Breast epithelium (tissue), 4 donors: ENCODE results near the gene TEAD1. TPM values are rescaled to one million over a fixed set of nuclear protein-coding genes. Genes with fewer than 3 reads are reported as not detected.

ENCODE experiments used
- DNase-seq, 2 donors: peaks; one replicate each; pipeline ENCODE4 v3.0.0-alpha.2; 2019; ENCODE audit warnings: low spot score in 2 of 2
- H3K27ac ChIP-seq, 2 donors: fragments of 200-600 bp; sonication (generic) in 1 of 2; one replicate each; pipeline ENCODE4 v1.5.1; 2016 to 2019; ENCODE audit warnings: mild to moderate bottlenecking in 1 of 2
- H3K27me3 ChIP-seq, 2 donors: fragments of 200-600 bp; sonication (generic) in 1 of 2; one replicate each; pipeline versions ENCODE4 v1.5.1 to v1.6.0; 2017 to 2019; ENCODE audit warnings: control low read depth in 1 of 2, mild to moderate bottlenecking in 1 of 2
- H3K36me3 ChIP-seq: fragments of 200-600 bp; one replicate; pipeline ENCODE4 v1.5.1; 2019
- H3K4me1 ChIP-seq, 2 donors: fragments of 200-600 bp; sonication (generic); one replicate each; pipeline ENCODE4 v1.5.1; 2016 to 2019; ENCODE audit warnings: control low read depth in 1 of 2
- H3K4me3 ChIP-seq, 3 donors: fragments of 200-600 bp; sonication (generic); 1 replicate in 2 of 3; 2 replicates in 1 of 3; pipeline ENCODE4 v1.5.1; 2016 to 2019; ENCODE audit warnings: mild to moderate bottlenecking in 3 of 3, moderate library complexity in 2 of 3
- H3K9me3 ChIP-seq, 2 donors: fragments of 200-600 bp; sonication (generic) in 1 of 2; one replicate each; pipeline ENCODE4 v1.5.1; 2016 to 2019; ENCODE audit warnings: control low read depth in 1 of 2
- POLR2A ChIP-seq: fragments of 450-650 bp; IDR thresholded peaks from one replicate; pipeline ENCODE4 v1.6.1; 2016; ENCODE audit warnings: antibody characterized with exemption, mild to moderate bottlenecking, moderate library complexity
- POLR2AphosphoS5 ChIP-seq, 3 donors: sonication (generic); formaldehyde crosslinking; IDR thresholded peaks; one replicate each; pipeline ENCODE4 v1.6.1; 2017; ENCODE audit warnings: antibody characterized with exemption in 3 of 3
- intact Hi-C: fragments of 100-400 bp; cut with DNase I; formaldehyde crosslinking; loops from one replicate; pipeline ENCODE4 v1.15.1; 2023; ENCODE audit warnings: low total_unique reads
- total RNA-seq, 3 donors: library from RNA; depleted of rRNA; stranded (reverse); fragments of >200 nt; gene quantifications; one replicate each; pipeline ENCODE4 v1.1.0, GENCODE V29; 2016
- TF ChIP-seq, protein P1 (sequence below), 3 donors: fragments of 450-650 bp; IDR thresholded peaks; one replicate each; pipeline ENCODE4 v1.5.1; 2016 to 2017; ENCODE audit warnings: antibody characterized with exemption in 3 of 3, mild to moderate bottlenecking in 3 of 3, moderate library complexity in 3 of 3

TEAD1 gene
- total RNA-seq, 3 donors from 2014 or later, result 67.8 to 110 (median 80.1) TPM

DNA sequence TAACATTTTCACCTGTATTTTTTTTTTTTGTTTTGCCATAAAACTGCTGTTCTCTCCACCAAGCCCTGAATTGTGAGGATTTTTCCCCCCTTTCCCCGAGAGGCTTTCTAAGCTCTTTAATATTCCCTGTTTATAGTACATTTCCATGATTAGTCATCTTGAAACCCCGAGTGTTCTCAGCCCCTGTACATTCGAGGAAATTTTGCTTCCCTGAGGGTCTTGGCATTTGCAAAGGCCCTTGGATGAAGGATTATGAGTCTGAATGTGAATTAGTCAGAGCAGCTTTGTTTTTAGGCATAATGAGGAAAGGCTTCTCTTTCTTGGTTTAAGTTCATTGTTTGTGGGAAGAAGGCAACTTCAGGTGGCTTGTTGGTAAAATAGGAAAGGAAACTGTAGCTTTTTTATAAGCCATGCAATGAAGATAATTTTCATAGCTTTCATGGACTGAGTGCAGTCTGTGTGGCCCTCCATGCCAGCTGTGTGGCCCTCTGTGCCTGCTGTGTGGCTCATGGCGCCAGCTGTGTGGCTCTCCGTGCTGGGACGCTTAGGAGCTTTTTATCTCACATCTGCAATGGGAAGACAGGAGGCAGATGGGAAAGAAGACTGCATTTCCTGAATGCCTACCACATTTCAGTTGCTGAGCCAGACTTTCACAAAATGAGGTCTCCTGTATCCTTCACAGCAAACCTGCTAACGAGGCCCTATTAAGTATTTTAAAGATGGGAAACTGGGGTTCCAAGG, 129.0 kb downstream of the TEAD1 start:
- intact Hi-C loops, result no loop called here
- peak in 1 of 2 donors; percentile 41 for DNase-seq
- Histone ChIP-seq H3K27me3 (no peaks in the 10 kb centered on the region), H3K36me3 (no peaks in the 10 kb centered on the region), H3K4me3 (no peak overlapping the region), H3K9me3 (no peaks in the 10 kb centered on the region), H3K27ac (peak overlapping the region; percentile 68 to 85), H3K4me1 (peaks cover 0 to 27% of the 10 kb centered on the region in 2 donors)
- TF ChIP-seq POLR2A, result no peak
- TF ChIP-seq, protein P1, sequence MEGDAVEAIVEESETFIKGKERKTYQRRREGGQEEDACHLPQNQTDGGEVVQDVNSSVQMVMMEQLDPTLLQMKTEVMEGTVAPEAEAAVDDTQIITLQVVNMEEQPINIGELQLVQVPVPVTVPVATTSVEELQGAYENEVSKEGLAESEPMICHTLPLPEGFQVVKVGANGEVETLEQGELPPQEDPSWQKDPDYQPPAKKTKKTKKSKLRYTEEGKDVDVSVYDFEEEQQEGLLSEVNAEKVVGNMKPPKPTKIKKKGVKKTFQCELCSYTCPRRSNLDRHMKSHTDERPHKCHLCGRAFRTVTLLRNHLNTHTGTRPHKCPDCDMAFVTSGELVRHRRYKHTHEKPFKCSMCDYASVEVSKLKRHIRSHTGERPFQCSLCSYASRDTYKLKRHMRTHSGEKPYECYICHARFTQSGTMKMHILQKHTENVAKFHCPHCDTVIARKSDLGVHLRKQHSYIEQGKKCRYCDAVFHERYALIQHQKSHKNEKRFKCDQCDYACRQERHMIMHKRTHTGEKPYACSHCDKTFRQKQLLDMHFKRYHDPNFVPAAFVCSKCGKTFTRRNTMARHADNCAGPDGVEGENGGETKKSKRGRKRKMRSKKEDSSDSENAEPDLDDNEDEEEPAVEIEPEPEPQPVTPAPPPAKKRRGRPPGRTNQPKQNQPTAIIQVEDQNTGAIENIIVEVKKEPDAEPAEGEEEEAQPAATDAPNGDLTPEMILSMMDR (IDR thresholded peaks at IDR 0.05), result no peak
- TF ChIP-seq POLR2AphosphoS5 (IDR thresholded peaks at IDR 0.05), result no peak

DNA sequence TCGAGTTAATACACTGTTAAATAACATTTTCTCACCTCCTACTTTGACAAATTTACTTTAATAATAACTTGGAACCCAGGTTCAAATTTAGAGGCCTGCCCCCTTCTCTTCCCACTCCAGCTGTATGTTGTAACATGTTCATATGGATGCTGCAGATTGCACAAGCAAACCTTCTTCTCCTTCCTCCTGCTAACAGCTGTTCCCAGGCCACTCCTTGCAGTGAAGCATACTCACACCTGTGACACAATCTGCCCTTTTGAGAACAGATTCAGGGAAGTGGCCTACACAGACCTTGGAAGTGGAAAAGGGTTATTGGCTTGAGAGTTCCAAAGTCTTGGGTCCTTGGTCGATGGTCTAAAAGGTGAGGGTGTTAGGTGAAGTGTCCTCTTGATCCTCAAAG, 131.9 kb downstream of the TEAD1 start:
- TF ChIP-seq, protein P1 (IDR thresholded peaks at IDR 0.05), result no peak
- TF ChIP-seq POLR2AphosphoS5 (IDR thresholded peaks at IDR 0.05), result no peak
- no peak for TF ChIP-seq POLR2A
- no peaks in the 10 kb centered on the region for H3K9me3 ChIP-seq
- no peaks in the 10 kb centered on the region for H3K36me3 ChIP-seq
- DNase-seq, result no peak
- H3K27me3 ChIP-seq, result no peaks in the 10 kb centered on the region
- H3K4me1 ChIP-seq, result peaks cover 0 to 5% of the 10 kb centered on the region in 2 donors
- no peak overlapping the region for H3K4me3 ChIP-seq
- peak overlapping the region in 1 of 2 donors; percentile 23 for H3K27ac ChIP-seq
- intact Hi-C loops, result no loop called here

DNA sequence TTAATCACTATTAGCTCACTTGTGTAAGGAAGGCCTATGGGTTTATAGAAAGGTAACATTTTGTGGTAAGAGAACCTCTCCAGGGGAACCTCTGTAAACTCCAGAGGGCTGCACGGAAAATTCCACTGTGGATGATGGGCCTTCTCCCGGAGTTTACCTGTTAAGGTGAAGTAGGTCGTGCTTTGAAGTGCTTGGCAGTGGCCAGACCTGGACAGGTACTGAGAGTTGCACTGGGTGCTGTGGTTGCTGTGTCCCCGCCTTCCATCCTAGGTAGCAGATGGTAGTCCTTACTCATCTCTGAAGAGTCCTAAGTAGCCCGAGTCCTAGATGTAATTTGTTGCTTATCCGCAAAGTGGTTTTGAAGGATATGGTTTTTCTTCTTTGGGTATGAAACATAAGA, 133.4 kb downstream of the TEAD1 start:
- peaks cover 0 to 5% of the 10 kb centered on the region in 2 donors for H3K4me1 ChIP-seq
- no peaks in the 10 kb centered on the region for H3K36me3 ChIP-seq
- H3K27ac ChIP-seq, result no peak overlapping the region
- no peaks in the 10 kb centered on the region for H3K9me3 ChIP-seq
- DNase-seq, result no peak
- no peaks in the 10 kb centered on the region for H3K27me3 ChIP-seq
- H3K4me3 ChIP-seq, result no peak overlapping the region
- TF ChIP-seq POLR2AphosphoS5 (IDR thresholded peaks at IDR 0.05) (no peak), POLR2A (no peak)
- TF ChIP-seq, protein P1 (IDR thresholded peaks at IDR 0.05), result no peak
- intact Hi-C loops, result no loop called here

DNA sequence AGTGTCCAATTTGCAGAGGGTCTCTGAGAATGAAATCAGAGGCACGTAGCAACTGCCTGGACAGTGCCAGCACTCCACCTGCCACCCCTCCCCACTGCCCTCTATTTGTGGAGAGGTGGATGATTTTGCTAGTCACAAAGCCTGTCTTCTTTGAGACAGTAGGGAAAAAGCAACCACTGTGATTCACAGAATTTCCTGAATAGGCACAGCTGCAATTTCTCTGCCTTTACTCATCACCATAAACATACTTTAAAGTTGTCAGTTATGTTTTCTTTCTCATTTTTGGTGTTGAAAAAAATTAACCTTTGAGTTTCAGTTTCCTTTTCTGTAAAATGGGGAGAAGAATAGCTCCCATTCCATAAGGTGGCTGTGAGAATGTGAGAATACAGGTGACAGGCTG, 134.3 kb downstream of the TEAD1 start:
- no peak for DNase-seq

DNA sequence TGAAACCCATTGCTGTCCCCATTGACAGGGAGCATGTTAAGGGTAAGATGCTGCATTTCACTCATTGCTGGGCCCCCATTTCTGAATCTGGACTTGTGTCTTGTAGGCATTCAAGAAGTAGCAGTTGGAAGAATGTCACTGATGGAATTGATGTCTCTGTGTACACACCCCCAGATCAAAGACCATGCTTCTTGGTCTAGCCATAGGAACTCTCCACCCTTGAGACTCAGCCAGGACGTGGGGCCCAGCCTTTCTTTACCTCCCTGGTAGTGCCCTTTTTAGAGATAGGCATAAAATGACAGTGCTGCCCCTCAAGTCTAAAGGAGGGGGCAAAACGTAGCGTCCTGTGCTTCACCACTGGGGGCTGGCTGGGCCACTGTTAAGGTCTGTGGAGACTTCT, 135.1 kb downstream of the TEAD1 start:
- TF ChIP-seq POLR2AphosphoS5 (IDR thresholded peaks at IDR 0.05) (no peak), POLR2A (no peak)
- TF ChIP-seq, protein P1 (IDR thresholded peaks at IDR 0.05), result no peak
- Histone ChIP-seq H3K27ac (no peak overlapping the region), H3K4me3 (no peak overlapping the region)

More for the DNA sequence above, 134.3 kb downstream of the TEAD1 start:
- intact Hi-C loops, result no loop called here
- Histone ChIP-seq H3K27me3 (no peaks in the 10 kb centered on the region), H3K4me3 (no peak overlapping the region), H3K27ac (no peak overlapping the region), H3K4me1 (peaks cover 0 to 3% of the 10 kb centered on the region in 2 donors), H3K36me3 (no peaks in the 10 kb centered on the region), H3K9me3 (no peaks in the 10 kb centered on the region)
- TF ChIP-seq, protein P1 (IDR thresholded peaks at IDR 0.05), result no peak
- TF ChIP-seq POLR2A, result no peak
- no peak for TF ChIP-seq POLR2AphosphoS5 (IDR thresholded peaks at IDR 0.05)

More for the DNA sequence above, 135.1 kb downstream of the TEAD1 start:
- Histone ChIP-seq H3K36me3 (no peaks in the 10 kb centered on the region), H3K27me3 (no peaks in the 10 kb centered on the region), H3K4me1 (peaks cover 0 to 11% of the 10 kb centered on the region in 2 donors), H3K9me3 (no peaks in the 10 kb centered on the region)
- intact Hi-C loops, result no loop called here
- DNase-seq, result no peak
